GM12865 (cell line): Measurements from ENCODE around the gene NR6A1.

ENCODE experiments used
- DNase-seq: peaks from one replicate; pipeline ENCODE4 v3.0.0; 2010; ENCODE audit warnings: low read depth
- H3K4me3 ChIP-seq: 2 replicates; pipeline ENCODE4 v1.5.1; 2011; ENCODE audit warnings: mild to moderate bottlenecking, low read depth, low read length, control low read depth
- TF ChIP-seq, protein P1 (sequence below): IDR thresholded peaks from 2 replicates; pipeline ENCODE4 v1.5.1; 2011; ENCODE audit warnings: low read length, control low read depth, low read depth, inconsistent platforms; ENCODE audit not compliant: insufficient read depth; ENCODE audit errors: missing control alignments

The NR6A1 gene

DNA sequence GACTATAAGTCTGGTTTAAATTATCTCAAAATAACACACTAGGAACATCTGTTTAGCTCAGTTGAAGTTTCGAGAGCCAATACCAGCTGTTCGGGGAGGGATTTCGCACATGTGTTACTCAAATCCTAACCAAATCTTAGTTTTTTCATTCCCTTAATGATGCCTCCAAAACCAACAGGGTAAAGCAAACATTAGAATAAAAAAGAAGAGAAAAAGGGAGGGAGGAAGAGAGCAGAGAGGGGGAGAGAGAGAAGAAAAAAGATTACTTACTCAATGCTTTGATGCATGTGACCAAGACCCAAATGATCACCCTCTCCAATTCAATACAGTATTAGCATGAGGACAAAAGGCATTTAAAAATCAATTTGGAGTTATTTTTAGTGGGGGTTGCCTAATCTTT is 177.9 kb downstream of the NR6A1 start:
- H3K4me3 ChIP-seq, result no peak overlapping the region
- DNase-seq, result no peak
- TF ChIP-seq, protein P1, sequence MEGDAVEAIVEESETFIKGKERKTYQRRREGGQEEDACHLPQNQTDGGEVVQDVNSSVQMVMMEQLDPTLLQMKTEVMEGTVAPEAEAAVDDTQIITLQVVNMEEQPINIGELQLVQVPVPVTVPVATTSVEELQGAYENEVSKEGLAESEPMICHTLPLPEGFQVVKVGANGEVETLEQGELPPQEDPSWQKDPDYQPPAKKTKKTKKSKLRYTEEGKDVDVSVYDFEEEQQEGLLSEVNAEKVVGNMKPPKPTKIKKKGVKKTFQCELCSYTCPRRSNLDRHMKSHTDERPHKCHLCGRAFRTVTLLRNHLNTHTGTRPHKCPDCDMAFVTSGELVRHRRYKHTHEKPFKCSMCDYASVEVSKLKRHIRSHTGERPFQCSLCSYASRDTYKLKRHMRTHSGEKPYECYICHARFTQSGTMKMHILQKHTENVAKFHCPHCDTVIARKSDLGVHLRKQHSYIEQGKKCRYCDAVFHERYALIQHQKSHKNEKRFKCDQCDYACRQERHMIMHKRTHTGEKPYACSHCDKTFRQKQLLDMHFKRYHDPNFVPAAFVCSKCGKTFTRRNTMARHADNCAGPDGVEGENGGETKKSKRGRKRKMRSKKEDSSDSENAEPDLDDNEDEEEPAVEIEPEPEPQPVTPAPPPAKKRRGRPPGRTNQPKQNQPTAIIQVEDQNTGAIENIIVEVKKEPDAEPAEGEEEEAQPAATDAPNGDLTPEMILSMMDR, result no peak

DNA sequence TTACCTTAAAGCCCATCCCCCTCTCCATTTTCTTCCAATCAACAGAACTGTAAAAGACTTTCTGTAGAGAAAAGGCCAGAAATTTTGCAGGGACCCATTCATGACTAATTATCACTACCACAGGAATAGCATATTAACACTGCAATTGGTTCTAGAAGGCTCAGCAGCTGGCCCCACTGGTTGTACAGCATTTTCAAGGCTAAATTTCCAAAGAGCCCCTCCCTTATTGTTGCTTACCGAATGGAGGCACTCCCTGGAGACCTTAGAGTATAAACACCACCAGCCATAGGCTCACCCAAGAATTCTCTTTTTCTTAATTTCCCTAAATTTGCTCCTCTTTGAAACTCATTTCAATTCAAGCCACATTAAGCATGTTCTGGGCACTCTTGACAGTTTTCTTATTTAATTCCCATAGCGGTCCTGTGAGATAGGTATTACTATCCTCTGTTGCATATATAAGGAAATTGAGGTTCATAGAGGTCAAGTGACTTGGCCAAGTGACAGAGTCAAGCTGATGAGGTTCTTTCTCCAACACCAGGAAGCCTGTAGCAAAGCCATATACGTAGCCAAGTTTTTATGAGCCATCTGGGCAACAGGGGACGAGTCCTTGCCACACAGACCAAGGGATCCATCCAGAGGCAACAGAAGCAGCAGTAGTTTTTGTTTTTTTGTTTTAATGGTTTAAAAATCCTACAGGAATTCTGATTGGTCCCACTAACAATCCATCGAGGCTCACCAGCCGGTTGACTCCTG is 180.0 kb downstream of the NR6A1 start:
- H3K4me3 ChIP-seq, result no peak overlapping the region
- no peak for DNase-seq
- TF ChIP-seq, protein P1, result no peak

DNA sequence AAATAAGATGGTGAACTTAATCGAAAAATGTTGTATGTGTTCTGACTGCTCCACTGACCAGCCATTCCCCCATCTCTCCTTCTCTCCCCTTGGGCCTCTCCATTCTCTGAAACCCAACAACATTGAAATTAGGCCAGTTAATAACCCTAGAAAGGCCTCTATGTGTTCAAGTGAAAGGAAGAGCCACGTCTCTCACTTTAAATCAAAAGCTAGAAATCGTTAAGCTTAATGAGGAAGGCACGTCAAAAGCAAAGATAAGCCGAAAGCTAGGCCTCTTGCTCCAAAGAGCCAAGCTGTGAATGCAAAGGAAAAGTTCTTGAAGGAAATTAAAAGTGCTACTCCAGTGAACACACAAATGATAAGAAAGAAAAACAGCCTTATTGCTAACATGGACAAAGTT is 186.5 kb downstream of the NR6A1 start:
- no peak for DNase-seq
- TF ChIP-seq, protein P1, result no peak
- H3K4me3 ChIP-seq, result no peak overlapping the region

DNA sequence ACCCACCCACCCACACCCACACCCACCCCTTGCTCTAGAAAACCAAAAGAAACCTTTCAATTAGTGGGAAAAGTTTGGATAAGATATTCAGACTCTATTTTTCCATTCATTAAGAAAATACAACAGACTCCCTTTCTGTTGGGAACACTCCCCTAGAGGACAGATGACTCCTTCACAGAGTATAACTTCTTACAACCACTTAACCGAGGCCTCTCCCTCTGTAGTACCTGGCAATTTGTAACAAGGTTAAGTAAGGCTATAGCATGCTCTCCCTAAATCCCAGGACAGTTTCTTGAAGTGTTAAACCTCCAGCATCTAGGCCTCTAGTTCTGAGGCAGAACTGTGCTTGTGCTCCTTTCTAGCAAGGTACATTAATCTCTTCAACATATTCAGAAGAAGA is 188.0 kb downstream of the NR6A1 start:
- no peak for DNase-seq
- no peak overlapping the region for H3K4me3 ChIP-seq
- TF ChIP-seq, protein P1, result no peak

DNA sequence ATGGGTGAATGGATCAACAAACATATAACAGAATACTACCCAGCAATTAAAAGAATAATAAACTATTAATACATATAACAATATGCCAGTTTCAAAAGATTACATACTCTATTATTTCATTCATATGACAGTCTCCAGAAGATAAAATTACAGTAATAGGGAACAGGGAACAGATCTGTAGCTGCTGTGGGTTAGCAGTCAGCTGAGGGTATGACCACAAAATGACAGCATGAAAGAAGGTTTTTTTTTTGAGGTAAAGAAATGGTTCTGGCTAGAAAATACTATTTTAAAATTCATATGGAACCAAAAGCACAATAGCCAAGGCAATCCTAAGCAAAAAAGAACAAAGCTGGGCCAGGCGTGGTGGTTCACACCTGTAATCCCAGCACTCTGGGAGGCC is 190.9 kb downstream of the NR6A1 start:
- no peak for DNase-seq
- TF ChIP-seq, protein P1, result no peak

DNA sequence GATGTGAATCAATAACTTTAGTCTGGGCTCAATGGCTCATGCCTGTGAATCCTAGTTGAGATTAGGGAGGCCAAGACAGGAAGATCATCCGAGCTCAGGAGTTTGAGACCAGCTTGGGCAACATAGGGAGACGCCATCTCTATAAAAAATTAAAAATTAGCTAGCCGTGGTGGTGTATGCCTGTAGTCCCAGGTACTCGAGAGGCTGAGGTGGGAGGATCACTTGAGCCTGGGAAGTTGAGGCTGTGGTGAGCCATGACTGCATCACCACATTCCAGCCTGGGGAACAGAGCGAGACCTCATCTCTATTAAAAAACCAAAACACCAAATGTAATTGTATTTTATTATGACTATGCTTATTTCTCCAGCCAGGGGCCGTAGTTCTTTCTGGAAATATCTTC is 194.4 kb downstream of the NR6A1 start:
- DNase-seq, result no peak
- TF ChIP-seq, protein P1, result no peak
- H3K4me3 ChIP-seq, result no peak overlapping the region

More for the DNA sequence above, 190.9 kb downstream of the NR6A1 start:
- H3K4me3 ChIP-seq, result no peak overlapping the region
